ENCODE results near the gene FOXN4. TPM values are rescaled to one million over a fixed set of nuclear protein-coding genes. Genes with fewer than 3 reads are reported as not detected.
A peak's percentile ranks its signal among the peaks of the same experiment; 100 is the strongest.

FOXN4 gene
- total and polyA plus RNA-seq, 9 of the 15 experiments (the other 6 are each of a cell fraction or from before 2014, with no cell fraction given) = not detected

DNA sequence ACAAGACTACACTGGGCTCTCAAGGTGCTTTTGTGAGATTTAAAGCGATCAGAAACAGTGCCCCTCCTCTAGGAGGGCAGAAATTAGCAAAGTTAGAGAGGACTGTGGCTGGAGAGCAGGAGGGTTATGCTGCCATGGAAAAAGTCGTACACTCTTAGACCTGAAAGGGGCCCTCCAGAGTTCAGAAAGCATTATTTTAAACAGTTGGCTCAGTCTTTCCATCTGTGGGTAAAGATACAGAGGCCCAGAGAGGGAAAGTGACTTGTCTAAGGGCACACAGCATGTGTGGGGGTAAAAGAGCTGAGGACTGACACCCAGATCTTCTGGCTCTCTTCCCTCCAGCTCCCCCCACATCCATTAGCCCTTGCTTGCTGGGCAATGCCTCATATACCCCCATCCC lies 47.1 kb downstream of the FOXN4 start:
- ATAC-seq (no peak), DNase-seq (ENCODE audit: extremely low read depth in 1 of 4, low spot score in 3 of 4) (no peak), FAIRE-seq (no peak)
- ChIA-PET CTCF (ENCODE audit: low intra/inter-chr PET ratio) (no interaction called here), POLR2A (no interaction called here)
- Histone ChIP-seq H3K79me2 (ENCODE audit: control insufficient read depth, insufficient read depth, low read length) (no peaks in the 10 kb centered on the region), H3K9me1 (ENCODE audit: control insufficient read depth, insufficient read depth, low read length) (peaks cover 5% of the 10 kb centered on the region), H3K27ac (ENCODE audit: extremely low read depth, low read depth, low read length) (no peak overlapping the region), H3K9ac (ENCODE audit: insufficient read depth in 1 of 2, low read depth in 2 of 2, low read length in 2 of 2) (no peak overlapping the region), H3K27me3 (ENCODE audit: control insufficient read depth in 2 of 2, insufficient read depth in 2 of 2, low read length in 2 of 2) (peaks cover 4 to 28% of the 10 kb centered on the region in 2 experiments; a peak in 2 of 5 replicates), H4K20me1 (replicated peaks; ENCODE audit: control insufficient read depth, insufficient read depth, low read length) (peaks cover 2% of the 10 kb centered on the region; the same call in 1 of the 2 replicates), H3K4me2 (ENCODE audit: insufficient read depth, low read length) (no peak overlapping the region), H3K36me3 (ENCODE audit: control insufficient read depth, insufficient read depth, low read length) (no peaks in the 10 kb centered on the region), H3K4me1 (replicated peaks in 1 of 2; ENCODE audit: control insufficient read depth in 2 of 2, insufficient read depth in 2 of 2, low read length in 2 of 2) (peaks cover 0 to 6% of the 10 kb centered on the region in 2 experiments; a peak in 1 of 5 replicates), H2AFZ (ENCODE audit: low read depth, low read length) (no peak overlapping the region), H3K4me3 (no peak overlapping the region), H3K9me3 (replicated peaks; ENCODE audit: control insufficient read depth, insufficient read depth, low read depth, low read length) (no peaks in the 10 kb centered on the region; the same call in 1 of the 2 replicates)
- in situ Hi-C loops (cut with MboI) = loop anchor here (5.0 kb wide), 1 partner anchor 125 kb away; no protein-coding TSS in a partner anchor
- no TSS peak for BruUV-seq (replicated peaks)
- 0% methylated on average over 2 of the region's 2 CpGs for WGBS (ENCODE audit: insufficient coverage, low coverage, missing lambda C conversion rate)
- intact Hi-C loops (cut with micrococcal nuclease) = no loop called here
- TF ChIP-seq, protein P1, sequence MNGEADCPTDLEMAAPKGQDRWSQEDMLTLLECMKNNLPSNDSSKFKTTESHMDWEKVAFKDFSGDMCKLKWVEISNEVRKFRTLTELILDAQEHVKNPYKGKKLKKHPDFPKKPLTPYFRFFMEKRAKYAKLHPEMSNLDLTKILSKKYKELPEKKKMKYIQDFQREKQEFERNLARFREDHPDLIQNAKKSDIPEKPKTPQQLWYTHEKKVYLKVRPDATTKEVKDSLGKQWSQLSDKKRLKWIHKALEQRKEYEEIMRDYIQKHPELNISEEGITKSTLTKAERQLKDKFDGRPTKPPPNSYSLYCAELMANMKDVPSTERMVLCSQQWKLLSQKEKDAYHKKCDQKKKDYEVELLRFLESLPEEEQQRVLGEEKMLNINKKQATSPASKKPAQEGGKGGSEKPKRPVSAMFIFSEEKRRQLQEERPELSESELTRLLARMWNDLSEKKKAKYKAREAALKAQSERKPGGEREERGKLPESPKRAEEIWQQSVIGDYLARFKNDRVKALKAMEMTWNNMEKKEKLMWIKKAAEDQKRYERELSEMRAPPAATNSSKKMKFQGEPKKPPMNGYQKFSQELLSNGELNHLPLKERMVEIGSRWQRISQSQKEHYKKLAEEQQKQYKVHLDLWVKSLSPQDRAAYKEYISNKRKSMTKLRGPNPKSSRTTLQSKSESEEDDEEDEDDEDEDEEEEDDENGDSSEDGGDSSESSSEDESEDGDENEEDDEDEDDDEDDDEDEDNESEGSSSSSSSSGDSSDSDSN (IDR thresholded peaks at IDR 0.05; ENCODE audit: borderline replicate concordance in 1 of 2, low read depth in 2 of 2, low read length in 2 of 2) = no peak
- peak; percentile 48 for TF ChIP-seq ZFP36 (IDR thresholded peaks at IDR 0.05; ENCODE audit: low read depth, low read length, partially characterized antibody)
- no peak for TF ChIP-seq POLR2AphosphoS2 (IDR thresholded peaks at IDR 0.05; ENCODE audit: low read length)
- TF ChIP-seq CBX3 (IDR thresholded peaks at IDR 0.05; ENCODE audit: borderline replicate concordance in 1 of 2, low read length in 2 of 2) = no peak
- TF ChIP-seq RBM25 (IDR thresholded peaks at IDR 0.05; ENCODE audit: low read depth, low read length, severe bottlenecking) = peak; percentile 45
